HTERT RPE-1 (cell line): ENCODE data around the gene TAS2R43.
"Not testable (repeated sequence)": the region's sequence is repeated elsewhere in the genome, so short reads cannot be mapped to it uniquely, and the experiment has no call there.

ENCODE experiments used
- in situ Hi-C: fragments of 300-500 bp; cut with MboI; formaldehyde crosslinking; loops from 4 replicates; pipeline ENCODE4 v1.14.3; 2020; ENCODE audit warnings: low sequenced_read_pairs

Gene TAS2R43, protein sequence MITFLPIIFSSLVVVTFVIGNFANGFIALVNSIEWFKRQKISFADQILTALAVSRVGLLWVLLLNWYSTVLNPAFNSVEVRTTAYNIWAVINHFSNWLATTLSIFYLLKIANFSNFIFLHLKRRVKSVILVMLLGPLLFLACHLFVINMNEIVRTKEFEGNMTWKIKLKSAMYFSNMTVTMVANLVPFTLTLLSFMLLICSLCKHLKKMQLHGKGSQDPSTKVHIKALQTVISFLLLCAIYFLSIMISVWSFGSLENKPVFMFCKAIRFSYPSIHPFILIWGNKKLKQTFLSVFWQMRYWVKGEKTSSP

DNA sequence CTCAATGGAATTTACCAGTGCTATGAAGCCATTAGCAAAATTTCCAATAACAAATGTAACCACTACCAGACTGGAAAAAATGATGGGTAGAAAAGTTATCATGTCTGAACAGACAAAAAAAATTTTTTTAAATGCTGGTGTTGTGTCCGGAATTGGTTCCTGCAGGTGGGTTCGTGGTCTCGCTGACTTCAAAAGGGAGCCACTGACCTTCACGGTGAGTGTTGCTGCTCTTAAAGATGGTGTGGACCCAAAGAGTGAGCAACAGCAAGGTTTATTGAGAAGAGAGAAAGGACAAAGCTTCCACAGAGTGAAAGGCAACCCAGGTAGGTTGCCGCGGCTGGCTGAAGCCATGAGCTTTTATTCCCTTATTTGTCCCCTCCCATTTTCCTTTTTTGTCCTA is at the start of gene TAS2R43:
Gene TAS2R43 (minus strand): TSS at position 186 of the 400 bp plus-strand sequence. CDS start 84 bp downstream, at position 102.
- in situ Hi-C loops: no loop called here

DNA sequence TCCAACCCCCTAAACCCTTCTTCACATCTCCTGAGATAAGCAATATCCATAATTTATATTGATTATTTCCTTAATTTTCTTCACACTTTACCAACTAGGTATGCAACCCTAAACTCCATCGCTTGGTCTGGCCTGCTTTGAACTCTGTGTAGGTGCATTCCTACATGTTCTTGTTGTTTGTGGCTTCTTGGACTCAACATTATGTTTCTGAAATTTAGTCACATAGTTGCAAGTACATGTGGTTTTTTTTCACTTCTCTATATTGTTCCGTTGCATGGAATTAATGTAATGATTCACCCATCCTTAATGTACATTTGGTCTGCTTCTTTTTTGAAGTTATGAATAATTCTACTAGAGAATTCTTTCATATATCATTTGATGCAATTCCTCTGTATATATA is 44.0 kb upstream of the TAS2R43 start:
- in situ Hi-C loops: no loop called here

DNA sequence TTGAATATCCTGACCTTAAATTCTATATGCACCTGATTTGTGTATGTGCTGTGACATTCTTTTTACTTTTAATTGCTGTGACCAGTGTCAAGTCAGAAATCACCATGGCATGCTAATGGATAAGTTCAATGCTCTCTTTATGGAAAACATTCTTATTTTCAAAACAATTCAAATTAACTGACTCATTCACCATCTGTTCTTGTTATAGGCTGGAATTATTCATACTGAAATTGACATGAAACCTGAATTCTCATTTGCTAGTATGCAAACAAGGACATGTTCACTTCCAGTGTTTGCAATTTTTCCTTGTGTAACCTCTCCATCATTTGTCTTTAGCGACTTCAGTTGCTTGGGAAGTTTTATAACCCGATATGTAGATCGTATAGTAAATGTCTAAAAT is 42.2 kb upstream of the TAS2R43 start, which contains the start of gene TAS2R30:
Gene TAS2R30 (minus strand): TSS at position 340 of the 400 bp plus-strand sequence. CDS start 400 bp downstream, outside the sequence.
- in situ Hi-C loops: no loop called here

DNA sequence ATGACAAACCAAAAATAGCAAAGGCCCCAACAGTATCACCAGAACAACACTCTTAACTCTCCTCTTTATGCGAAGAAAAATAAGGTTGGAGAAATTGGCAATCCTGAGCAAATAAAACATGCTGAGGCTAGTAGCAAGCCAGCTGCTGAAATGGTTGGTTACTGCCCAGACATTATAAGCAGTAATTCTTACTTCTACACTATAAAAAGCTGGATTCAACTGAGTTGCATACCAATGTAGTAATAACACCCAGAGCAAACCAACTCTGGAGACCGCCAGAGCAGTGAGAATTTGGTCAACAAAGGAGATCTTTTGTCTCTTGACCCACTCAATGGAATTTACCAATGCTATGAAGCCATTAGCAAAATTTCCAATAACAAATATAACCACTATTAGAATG is 41.7 kb upstream of the TAS2R43 start:
- in situ Hi-C loops: no loop called here

DNA sequence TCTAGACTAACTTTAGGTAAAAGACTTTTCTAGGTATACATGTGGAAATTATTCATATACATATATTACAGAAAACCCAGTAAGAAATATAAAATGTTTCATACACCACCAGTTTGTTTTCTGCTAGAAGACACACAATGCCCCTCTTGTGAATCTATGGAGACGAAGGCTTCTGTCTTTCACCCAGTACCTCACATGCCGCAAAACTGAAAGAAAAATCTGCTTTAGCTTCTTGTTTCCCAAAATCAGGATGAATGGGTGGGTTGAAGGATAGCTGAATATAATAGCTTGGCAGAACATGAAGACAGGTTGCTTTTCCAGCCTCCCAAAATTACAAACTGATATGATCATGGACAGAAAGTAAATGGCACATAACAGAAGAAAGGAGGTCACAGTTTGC is 41.0 kb upstream of the TAS2R43 start:
- in situ Hi-C loops: no loop called here

DNA sequence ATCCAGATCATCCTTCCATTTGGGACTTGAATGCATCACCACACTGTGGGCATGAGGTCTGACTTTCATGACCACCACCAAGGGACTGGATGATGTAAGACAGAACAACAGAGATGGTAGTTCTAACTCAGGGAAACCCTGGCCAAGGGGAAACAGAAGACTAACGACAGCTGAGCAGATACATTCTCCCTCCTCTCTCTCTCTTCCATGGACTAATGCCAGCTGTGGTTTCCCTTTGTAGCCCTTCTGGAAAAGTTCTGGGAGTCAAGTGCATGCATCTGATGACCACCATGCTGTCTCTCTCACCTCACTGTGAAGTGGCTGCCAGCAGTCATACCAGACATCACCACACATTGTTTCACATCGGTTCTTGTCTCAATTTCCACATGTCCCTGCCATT is 38.9 kb upstream of the TAS2R43 start:
- in situ Hi-C loops: no loop called here

DNA sequence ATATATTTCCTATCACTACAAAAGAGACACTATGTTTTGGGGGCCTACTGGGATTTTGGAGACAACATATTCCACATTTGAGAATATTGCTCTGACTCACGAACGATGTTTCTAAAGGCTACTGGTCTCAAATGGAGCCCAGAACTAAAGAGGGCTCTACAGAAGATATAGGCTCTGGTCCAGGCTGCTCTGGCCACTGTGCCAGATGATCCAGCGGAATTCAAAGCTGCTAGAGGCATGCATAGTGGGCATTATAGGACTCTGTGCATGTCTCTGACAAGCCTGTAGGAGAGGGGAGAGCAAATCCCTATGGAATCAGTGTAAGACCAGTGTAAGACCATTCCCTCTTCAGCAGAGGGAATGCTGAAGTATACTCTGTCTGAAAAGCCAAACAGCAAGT is 38.3 kb upstream of the TAS2R43 start:
- in situ Hi-C loops: no loop called here

DNA sequence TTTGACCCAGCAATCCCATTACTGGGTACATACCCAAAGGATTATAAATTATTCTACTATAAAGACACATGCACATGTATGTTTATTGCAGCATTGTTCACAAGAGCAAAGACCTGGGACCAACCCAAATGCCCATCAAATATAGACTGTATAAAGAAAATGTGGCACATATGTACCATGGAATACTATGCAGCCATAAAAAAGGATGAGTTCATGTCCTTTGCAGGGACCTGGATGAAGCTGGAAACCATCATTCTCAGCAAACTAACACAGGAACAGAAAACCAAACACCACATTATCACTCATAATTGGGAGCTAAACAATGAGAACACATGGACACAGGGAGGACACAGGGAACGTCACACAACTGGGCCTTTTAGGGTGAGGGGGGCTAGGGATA is 22.0 kb upstream of the TAS2R43 start:
- in situ Hi-C loops: not testable (repeated sequence)

DNA sequence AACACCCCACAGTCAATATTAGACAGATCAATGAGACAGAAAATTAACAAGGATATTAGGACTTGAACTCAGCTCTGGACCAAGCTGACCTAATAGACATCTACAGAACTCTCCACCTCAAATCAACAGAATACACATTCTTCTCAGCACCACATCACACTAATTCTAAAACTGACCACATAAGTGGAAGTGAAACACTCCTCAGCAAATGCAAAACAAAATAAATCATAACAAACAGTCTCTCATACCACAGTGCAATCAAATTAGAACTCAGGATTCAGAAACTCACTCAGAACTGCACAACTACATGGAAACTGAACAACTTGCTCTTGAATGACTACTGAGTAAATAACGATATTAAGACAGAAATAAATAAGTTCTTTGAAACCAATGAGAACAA is 19.1 kb upstream of the TAS2R43 start:
- in situ Hi-C loops: not testable (repeated sequence)

DNA sequence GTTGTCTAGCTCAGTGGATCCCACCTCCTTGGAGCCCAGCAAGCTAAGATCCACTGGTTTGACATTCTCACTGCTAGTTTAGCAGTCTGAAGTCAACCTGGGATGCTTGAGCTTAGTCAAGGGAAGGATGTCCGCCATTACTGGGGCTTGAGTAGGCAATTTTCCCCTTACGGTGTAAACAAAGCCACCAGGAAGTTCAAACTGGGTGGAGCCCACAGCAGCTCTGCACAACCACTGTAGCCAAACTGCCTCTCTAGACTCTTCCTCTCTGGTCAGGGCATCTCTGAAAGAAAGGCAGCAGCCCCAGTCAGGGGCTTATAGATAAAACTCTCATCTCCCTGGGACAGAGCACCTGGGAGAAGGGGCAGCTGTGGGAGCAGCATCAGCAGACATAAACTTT is 16.7 kb upstream of the TAS2R43 start:
- in situ Hi-C loops: no loop called here

DNA sequence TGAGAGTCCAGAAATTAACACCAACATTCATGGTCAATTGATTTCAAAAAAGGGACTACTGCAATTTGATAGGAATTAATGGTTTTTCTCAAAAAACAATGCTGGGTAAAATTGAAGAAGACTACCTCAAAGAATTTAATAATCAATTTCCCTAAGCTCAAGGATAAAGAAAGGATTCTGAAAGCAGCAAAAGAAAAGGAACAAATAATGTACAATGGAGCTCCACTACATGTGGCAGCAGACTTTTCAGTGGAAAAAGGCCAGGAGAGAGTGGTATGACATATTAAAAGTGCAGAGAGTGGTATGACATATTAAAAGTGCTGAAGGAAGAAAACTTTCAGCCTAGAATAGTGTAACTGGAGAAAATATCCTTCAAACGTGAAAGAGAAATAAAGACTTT is 15.6 kb upstream of the TAS2R43 start:
- in situ Hi-C loops: no loop called here

DNA sequence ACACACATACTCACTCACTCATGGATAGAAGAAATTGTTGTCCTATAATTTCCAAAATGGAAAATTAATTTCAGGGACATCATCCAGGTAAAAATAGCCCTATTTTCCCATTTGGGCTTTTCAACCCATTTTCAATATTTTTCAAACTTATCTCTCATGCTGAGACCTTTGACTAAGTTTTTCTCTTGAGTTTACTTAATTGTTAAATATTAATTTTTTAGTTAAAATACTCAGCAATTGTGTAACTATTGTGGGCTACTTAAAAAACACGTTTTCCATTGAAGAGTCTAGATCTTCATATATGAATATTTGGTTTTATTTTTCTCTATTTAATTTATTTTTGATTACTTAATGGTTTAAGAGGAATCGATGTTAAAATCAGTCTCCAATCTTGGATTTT is 14.2 kb upstream of the TAS2R43 start:
- in situ Hi-C loops: no loop called here

DNA sequence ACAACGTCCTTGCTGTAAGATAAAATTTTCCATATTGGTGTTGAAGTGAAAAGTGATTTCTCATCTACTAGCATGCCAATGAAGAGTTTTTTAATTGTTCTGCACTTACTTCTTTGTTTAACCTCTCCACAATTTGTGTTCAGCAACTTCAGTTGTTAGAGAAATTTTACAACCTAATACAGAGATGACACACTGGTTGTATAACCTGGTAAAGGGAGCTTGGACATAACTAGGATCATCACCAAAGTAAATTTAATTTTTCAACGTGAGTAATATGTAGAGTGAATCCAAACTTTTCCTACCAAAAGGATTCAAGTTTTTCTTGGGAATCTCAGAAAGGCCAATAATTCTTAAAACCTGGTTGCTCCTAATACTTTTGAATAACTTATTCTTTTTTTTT is 13.4 kb upstream of the TAS2R43 start:
- in situ Hi-C loops: no loop called here

DNA sequence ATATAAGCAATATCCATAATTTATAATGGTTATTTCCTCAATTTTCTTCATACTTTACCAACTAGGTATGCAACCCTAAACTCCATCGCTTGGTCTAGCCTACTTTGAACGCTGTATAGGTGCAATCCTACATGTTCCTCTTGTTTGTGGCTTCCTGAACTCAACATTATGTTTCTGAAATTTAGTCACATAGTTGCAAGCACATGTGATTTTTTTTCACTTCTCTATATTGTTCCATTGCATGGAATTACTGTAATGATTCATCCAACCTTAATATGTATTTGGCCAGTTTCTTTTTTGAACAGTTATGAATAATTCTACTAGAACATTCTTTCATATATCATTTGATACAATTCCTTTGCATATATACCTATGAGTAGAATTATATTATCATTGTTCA is 2.8 kb upstream of the TAS2R43 start:
- in situ Hi-C loops: not testable (repeated sequence)

DNA sequence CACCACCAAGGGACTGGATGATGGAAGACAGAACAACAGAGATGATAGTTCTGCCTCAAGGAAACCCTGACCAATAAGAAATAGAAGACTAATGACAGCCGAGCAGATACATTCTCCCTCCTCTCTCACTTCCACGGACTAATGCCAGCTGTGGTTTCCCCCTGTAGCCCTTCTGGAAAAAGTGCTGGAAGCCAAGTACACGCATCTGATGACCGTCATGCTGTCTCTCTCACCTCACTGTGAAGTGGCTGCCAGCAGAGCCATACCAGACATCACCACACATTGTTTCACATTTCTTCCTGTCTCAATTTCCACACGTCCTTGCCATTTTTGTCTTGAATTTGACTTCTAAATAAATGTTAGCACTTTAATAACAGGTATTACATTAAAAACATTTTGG is 2.9 kb downstream of the TAS2R43 start:
- in situ Hi-C loops: no loop called here

DNA sequence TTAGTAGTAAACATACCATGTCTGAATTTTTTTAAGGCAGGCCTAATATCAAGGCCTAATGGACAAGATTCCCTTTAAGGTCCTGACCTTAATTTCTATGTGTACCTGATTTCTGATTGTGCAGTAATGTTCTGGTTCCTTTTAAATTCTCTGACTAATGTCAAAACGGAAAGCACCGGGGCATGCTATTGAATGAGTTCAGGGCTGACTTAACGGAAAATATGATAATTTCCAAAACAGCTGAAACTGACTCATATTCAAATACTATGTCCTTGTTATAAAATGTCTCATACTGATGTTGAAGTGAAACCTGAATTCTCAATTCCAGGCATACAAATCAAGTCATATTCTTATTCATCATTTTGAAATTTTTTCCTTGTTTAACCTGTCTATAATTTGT is 6.7 kb downstream of the TAS2R43 start:
- in situ Hi-C loops: no loop called here

DNA sequence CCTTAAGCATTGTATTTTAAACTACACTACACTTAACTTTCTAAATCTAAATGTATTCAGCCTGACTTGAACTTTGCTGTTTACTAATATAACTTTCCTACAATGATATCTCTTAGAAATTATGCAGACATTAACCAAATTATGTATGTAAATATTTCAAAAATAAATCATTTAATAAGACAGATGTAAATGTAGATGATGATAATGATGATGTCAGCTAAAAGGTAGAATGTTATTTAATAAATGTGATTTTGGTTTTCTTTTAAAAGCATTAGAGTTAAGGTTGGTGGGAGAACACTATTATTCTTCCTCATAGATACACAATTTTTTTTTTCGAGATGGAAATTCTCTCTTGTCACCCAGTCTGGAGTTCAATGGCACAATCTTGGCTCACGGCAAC is 10.1 kb downstream of the TAS2R43 start:
- in situ Hi-C loops: no loop called here

DNA sequence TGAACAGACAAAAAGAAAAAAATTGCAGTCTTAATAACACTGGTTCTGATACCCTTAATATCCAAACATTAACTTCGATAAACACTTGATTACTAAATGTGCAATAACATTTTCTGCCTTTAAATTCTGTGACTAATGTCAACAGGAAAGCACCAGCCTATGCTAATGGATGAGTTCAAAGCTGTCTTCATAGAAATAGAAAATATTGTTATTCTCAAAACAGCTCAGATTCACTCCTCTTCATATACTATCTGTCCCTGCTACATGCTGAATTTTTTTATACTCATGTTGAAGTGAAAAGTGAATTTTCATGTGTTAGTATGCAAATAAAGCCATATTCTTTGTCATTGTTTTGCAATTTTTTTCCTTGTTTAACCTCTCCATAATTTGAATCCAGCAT is 13.9 kb downstream of the TAS2R43 start:
- in situ Hi-C loops: no loop called here

DNA sequence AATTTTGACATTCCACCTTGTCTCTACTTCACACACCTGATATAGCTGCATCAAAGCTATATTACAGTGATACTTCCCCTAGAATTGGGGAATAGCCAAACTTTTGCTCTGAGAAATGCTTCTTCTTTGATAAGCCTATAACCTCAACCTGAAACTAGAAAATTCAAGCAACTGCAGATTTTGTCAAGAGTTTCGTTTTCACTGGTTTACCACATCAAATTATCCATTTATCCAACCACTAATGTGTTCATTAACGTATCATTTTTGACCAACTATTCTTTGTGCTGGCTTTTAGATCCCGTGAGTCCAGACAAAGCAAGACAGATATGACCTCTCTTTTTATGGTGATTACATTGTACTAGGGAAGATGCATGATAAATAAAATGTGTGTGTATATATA is 16.5 kb downstream of the TAS2R43 start:
- in situ Hi-C loops: no loop called here

DNA sequence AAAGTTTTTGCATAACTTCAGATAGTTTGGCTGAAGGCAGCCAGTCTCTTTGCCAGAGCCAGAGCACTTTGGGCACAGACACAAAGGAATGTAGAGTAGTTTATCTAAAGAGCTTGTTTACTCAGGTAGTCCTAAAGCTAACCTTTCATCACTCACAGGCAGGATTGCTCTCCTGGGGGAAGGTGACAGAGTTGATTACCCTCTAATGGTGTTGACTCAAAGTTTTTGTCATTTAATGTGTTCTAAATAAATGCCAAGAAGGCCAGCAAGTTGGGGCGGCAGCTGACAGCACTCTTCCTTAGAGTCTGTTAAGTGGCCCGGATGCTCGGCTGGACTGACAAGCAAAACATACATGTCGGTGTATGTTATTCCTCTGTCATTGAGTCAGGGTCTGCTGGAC is 20.7 kb downstream of the TAS2R43 start:
- in situ Hi-C loops: no loop called here

DNA sequence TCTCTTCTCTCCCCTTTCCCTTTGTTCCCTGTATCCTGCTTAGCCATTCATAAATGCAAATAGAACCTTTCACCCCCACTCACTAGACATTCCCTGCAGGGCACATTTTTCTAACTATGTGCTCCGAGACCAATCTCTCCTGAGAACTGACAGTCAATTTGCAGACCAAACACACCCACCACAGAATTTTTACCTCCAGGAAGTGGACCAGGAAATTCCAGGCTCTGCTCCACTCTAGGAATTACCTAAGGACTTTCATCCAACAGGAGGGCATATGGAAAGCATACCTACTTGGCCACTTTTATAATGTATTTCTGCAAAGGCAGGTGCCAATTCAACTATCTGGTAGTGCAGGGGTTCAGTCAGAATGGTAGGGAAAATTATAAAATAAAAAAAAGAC is 21.1 kb downstream of the TAS2R43 start:
- in situ Hi-C loops: no loop called here

DNA sequence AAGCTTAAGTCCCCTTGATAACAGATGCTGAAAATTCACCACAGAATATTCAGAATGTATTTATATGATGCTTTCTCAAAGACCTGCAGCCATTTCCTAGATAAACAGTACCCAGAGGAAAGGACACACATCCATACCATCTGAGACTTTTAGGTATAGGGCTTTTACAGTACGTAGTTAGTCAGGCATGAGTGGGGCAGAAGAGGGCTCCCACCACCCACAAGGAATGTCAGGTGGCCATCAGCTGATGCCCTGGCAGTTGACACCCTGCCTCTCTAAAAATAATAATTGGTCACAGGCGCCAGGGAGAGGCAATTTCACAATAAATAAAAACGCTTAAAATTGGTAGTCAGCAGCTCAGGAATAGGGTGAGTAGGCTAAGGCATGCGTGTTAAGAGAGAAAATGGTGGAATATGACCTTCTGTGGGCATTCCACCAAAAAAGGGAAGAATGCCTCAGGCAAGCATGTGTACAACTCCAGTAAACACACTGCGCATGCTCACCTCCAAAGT is 22.2 kb downstream of the TAS2R43 start:
- in situ Hi-C loops: no loop called here

DNA sequence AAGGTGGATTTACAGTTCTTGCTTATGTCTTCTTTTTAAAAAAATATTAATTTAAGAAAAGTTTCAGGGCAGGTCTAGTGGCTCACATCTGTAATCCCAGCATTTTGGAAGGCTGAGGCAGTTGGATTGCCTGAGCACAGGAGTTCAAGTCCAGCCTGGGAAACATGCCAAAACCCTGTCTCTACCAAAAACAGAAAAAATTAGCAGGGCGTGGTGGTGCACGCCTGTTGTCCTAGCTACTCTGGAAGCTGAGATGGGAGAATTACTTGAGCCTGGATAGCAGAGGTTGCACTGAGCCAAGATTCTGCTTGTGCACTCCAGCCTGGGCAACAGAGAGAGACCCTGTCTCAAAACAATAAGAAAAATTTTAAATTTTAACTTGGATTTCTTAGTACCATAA is 24.6 kb downstream of the TAS2R43 start:
- in situ Hi-C loops: no loop called here
